Measurements from ENCODE around the gene AARS2. TPM values are rescaled to one million over a fixed set of nuclear protein-coding genes. Genes with fewer than 3 reads are reported as not detected.
A peak's percentile ranks its signal among the peaks of the same experiment; 100 is the strongest.

Gene AARS2
- 6.0 TPM for polyA plus RNA-seq (2013, experiment 1 of 2)
- polyA plus RNA-seq (2013, experiment 2 of 2) = 6.0 TPM

DNA sequence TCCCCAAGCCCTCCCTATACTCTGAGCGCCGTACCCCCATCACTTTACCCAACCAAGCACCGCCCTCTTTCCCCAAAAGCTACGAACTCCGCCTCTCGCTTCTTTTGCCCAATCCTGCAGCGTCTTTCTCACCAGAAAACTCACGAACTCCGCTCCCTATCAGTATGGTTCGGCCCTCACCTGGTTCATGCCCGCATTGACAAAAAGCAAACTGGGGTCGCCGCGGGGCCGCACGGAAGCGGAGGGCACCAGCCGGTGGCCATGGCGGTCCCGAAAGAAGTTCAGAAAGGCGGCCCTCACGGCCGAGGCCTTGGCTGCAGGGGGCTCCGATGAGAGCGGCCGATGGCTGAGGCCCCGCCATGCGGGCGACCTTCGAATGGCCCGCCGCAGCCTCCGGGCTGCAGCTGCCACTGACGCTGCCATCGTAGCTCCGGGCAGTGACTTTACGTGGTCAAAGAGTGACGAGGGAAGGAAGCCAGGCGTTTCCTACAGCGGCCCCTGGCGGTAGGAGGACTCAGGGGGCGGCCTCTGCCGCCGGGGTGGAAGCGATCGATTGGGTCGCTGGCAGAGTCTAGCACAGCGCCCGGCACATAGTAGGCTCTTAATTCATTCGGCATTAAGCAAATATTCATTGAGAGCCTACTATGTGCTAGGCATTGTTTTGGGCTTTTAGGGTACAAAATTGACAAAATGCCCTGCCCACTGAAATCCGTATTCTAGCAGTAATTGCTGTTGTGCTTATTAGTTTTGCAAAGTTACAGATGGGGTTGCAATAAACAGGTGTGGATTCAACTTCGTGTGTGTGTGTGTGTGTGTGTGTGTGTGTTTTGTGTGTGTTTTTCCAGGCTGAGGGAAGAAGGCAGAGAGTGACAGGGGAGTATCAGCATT, at the start of gene AARS2:
AARS2 (minus strand) TSS at position 447 of the 888 bp plus-strand sequence; CDS start at position 423, 24 bp downstream.
- Histone ChIP-seq H3K18ac (ENCODE audit: low read length) (peak within 1 kb of the TSS; percentile 38), H2AK5ac (ENCODE audit: low read depth, low read length) (no peak within 1 kb of the TSS), H3K9ac (ENCODE audit: low read depth, low read length, poor library complexity) (peak within 1 kb of the TSS; percentile 91), H4K8ac (ENCODE audit: low read depth, low read length) (no peak within 1 kb of the TSS), H2AFZ (ENCODE audit: low read length) (peak within 1 kb of the TSS; percentile 90), H4K91ac (ENCODE audit: low read depth, low read length, poor library complexity) (no peak within 1 kb of the TSS), H2BK12ac (ENCODE audit: low read length) (no peak within 1 kb of the TSS), H3K23ac (ENCODE audit: low read depth, low read length, poor library complexity) (peak within 1 kb of the TSS; percentile 100), H3K4me1 (ENCODE audit: control insufficient read depth in 2 of 2, insufficient read depth in 1 of 2, low read depth in 1 of 2, low read length in 2 of 2) (peaks cover 4 to 5% of the 10 kb centered on the region in 2 donors), H3K14ac (ENCODE audit: low read length) (peak within 1 kb of the TSS; percentile 95), H3K27ac (replicated peaks; ENCODE audit: low read length) (peak within 1 kb of the TSS; percentile 11), H3K79me1 (ENCODE audit: low read depth, low read length) (peaks cover 2% of the 10 kb centered on the region), H2BK120ac (ENCODE audit: low read depth, low read length) (no peak within 1 kb of the TSS), H2BK5ac (ENCODE audit: low read length) (no peak within 1 kb of the TSS), H2BK15ac (ENCODE audit: low read length) (no peak within 1 kb of the TSS), H3K36me3 (replicated peaks in 1 of 2; ENCODE audit: control insufficient read depth in 2 of 2, insufficient read depth in 2 of 2, low read length in 2 of 2) (peaks cover 28 to 39% of the 10 kb centered on the region in 2 donors), H3K27me3 (ENCODE audit: control insufficient read depth in 3 of 3, insufficient read depth in 3 of 3, low read depth in 1 of 3, low read length in 3 of 3) (peaks cover 0 to 11% (median 0%) of the 10 kb centered on the region in 3 experiments), H3K4me2 (ENCODE audit: insufficient read depth, low read length, poor library complexity, severe bottlenecking) (peak within 1 kb of the TSS; percentile 66), H3K9me3 (replicated peaks in 1 of 2; ENCODE audit: control insufficient read depth in 2 of 2, insufficient read depth in 1 of 2, low read depth in 1 of 2, low read length in 2 of 2) (no peaks in the 10 kb centered on the region), H3K4me3 (ENCODE audit: low read length in 2 of 2) (peak within 1 kb of the TSS; percentile 54 to 96), H3K4ac (ENCODE audit: low read length) (peak within 1 kb of the TSS; percentile 55)
- no CpG with 5 or more reads among the region's 52 CpGs for WGBS, 2 donors (ENCODE audit: extremely low coverage in 2 of 2, insufficient read length in 2 of 2, insufficient replicate concordance in 1 of 2)
- peak; percentile 86 for DNase-seq (ENCODE audit: low spot score)

DNA sequence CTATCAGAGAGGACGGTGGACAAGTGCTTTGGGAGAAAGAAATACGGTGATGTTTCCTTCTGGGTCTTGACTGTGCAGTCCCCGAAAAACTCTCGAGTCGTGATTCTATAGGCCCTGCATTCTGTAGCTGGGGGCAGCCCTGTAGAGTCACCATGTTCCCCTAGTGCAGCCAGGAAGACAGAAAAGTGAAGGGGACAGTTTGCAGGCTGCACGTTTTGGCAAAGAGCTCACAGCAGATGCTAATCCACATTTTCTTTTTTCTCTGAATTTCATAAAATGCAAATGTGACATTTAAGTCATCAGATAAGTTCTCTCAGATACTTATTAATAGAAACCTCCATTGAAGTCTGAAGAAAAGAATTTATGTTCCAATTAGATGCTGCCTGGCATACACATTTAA, 48.8 kb upstream of the AARS2 start:
- H3K18ac ChIP-seq (ENCODE audit: low read length) = no peak overlapping the region
- no peak overlapping the region for H3K23ac ChIP-seq (ENCODE audit: low read depth, low read length, poor library complexity)
- no peak overlapping the region for H3K4me3 ChIP-seq (ENCODE audit: low read length in 2 of 2)
- no peak overlapping the region for H2BK12ac ChIP-seq (ENCODE audit: low read length)
- H4K91ac ChIP-seq (ENCODE audit: low read depth, low read length, poor library complexity) = no peak overlapping the region
- no peak overlapping the region for H2BK120ac ChIP-seq (ENCODE audit: low read depth, low read length)
- H4K8ac ChIP-seq (ENCODE audit: low read depth, low read length) = no peak overlapping the region
- no peaks in the 10 kb centered on the region for H3K4me1 ChIP-seq (ENCODE audit: control insufficient read depth in 2 of 2, insufficient read depth in 1 of 2, low read depth in 1 of 2, low read length in 2 of 2)
- H3K4ac ChIP-seq (ENCODE audit: low read length) = no peak overlapping the region
- no CpG with 5 or more reads among the region's 6 CpGs for WGBS, 2 donors (ENCODE audit: extremely low coverage in 2 of 2, insufficient read length in 2 of 2, insufficient replicate concordance in 1 of 2)
- no peak overlapping the region for H2BK5ac ChIP-seq (ENCODE audit: low read length)
- H3K79me1 ChIP-seq (ENCODE audit: low read depth, low read length) = no peaks in the 10 kb centered on the region
- no peaks in the 10 kb centered on the region for H3K9me3 ChIP-seq (replicated peaks in 1 of 2; ENCODE audit: control insufficient read depth in 2 of 2, insufficient read depth in 1 of 2, low read depth in 1 of 2, low read length in 2 of 2)
- no peak overlapping the region for H2BK15ac ChIP-seq (ENCODE audit: low read length)
- no peak overlapping the region for H2AK5ac ChIP-seq (ENCODE audit: low read depth, low read length)
- no peaks in the 10 kb centered on the region for H3K36me3 ChIP-seq (replicated peaks in 1 of 2; ENCODE audit: control insufficient read depth in 2 of 2, insufficient read depth in 2 of 2, low read length in 2 of 2)
- H3K4me2 ChIP-seq (ENCODE audit: insufficient read depth, low read length, poor library complexity, severe bottlenecking) = no peak overlapping the region
- DNase-seq (ENCODE audit: low spot score) = no peak
- H3K14ac ChIP-seq (ENCODE audit: low read length) = no peak overlapping the region
- H3K27me3 ChIP-seq (ENCODE audit: control insufficient read depth in 3 of 3, insufficient read depth in 3 of 3, low read depth in 1 of 3, low read length in 3 of 3) = peaks cover 0 to 8% (median 0%) of the 10 kb centered on the region in 3 experiments
- no peak overlapping the region for H3K27ac ChIP-seq (replicated peaks; ENCODE audit: low read length)
- no peak overlapping the region for H3K9ac ChIP-seq (ENCODE audit: low read depth, low read length, poor library complexity)
- peak overlapping the region; percentile 32 for H2AFZ ChIP-seq (ENCODE audit: low read length)

DNA sequence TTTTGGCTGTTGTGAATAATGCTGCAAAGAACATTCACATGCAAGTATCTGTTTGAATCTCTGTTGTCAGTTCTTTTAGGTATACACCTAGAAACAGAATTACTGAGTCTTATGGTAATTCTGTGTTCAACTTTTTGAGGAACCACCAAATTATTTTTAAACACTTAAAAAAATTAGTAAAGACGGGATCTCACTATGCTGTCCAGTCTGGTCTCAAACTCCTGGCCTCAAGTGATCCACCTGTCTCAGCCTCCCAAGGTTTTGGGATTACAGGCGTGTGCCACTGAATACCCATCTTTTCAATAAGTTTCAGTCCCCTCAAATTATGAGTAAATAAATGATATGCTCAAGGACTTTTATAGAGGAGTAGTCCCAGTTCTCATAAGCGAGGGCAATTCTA, 46.8 kb upstream of the AARS2 start:
- Histone ChIP-seq H4K8ac (ENCODE audit: low read depth, low read length) (no peak overlapping the region), H2BK120ac (ENCODE audit: low read depth, low read length) (no peak overlapping the region), H2BK12ac (ENCODE audit: low read length) (no peak overlapping the region), H3K23ac (ENCODE audit: low read depth, low read length, poor library complexity) (no peak overlapping the region), H2BK5ac (ENCODE audit: low read length) (no peak overlapping the region), H3K4me2 (ENCODE audit: insufficient read depth, low read length, poor library complexity, severe bottlenecking) (no peak overlapping the region), H3K27me3 (ENCODE audit: control insufficient read depth in 3 of 3, insufficient read depth in 3 of 3, low read depth in 1 of 3, low read length in 3 of 3) (peaks cover 0 to 15% (median 0%) of the 10 kb centered on the region in 3 experiments), H3K4me1 (ENCODE audit: control insufficient read depth in 2 of 2, insufficient read depth in 1 of 2, low read depth in 1 of 2, low read length in 2 of 2) (no peaks in the 10 kb centered on the region), H3K18ac (ENCODE audit: low read length) (no peak overlapping the region), H3K27ac (replicated peaks; ENCODE audit: low read length) (no peak overlapping the region), H3K4ac (ENCODE audit: low read length) (no peak overlapping the region), H3K4me3 (ENCODE audit: low read length in 2 of 2) (no peak overlapping the region), H3K36me3 (replicated peaks in 1 of 2; ENCODE audit: control insufficient read depth in 2 of 2, insufficient read depth in 2 of 2, low read length in 2 of 2) (no peaks in the 10 kb centered on the region), H2AK5ac (ENCODE audit: low read depth, low read length) (no peak overlapping the region), H3K9me3 (replicated peaks in 1 of 2; ENCODE audit: control insufficient read depth in 2 of 2, insufficient read depth in 1 of 2, low read depth in 1 of 2, low read length in 2 of 2) (no peaks in the 10 kb centered on the region), H3K14ac (ENCODE audit: low read length) (no peak overlapping the region), H3K79me1 (ENCODE audit: low read depth, low read length) (no peaks in the 10 kb centered on the region), H4K91ac (ENCODE audit: low read depth, low read length, poor library complexity) (no peak overlapping the region), H2BK15ac (ENCODE audit: low read length) (no peak overlapping the region), H2AFZ (ENCODE audit: low read length) (no peak overlapping the region), H3K9ac (ENCODE audit: low read depth, low read length, poor library complexity) (no peak overlapping the region)
- DNase-seq (ENCODE audit: low spot score) = no peak
- no CpG with 5 or more reads among the region's 3 CpGs for WGBS, 2 donors (ENCODE audit: extremely low coverage in 2 of 2, insufficient read length in 2 of 2, insufficient replicate concordance in 1 of 2)

- no peaks in the 10 kb centered on the region for H3K79me1 ChIP-seq (ENCODE audit: low read depth, low read length)
- no peak overlapping the region for H2AFZ ChIP-seq (ENCODE audit: low read length)
- H3K9ac ChIP-seq (ENCODE audit: low read depth, low read length, poor library complexity) = no peak overlapping the region
- H4K8ac ChIP-seq (ENCODE audit: low read depth, low read length) = no peak overlapping the region
- no peak overlapping the region for H2BK5ac ChIP-seq (ENCODE audit: low read length)
- no peak for DNase-seq (ENCODE audit: low spot score)
- H3K4me1 ChIP-seq (ENCODE audit: control insufficient read depth in 2 of 2, insufficient read depth in 1 of 2, low read depth in 1 of 2, low read length in 2 of 2) = no peaks in the 10 kb centered on the region
- no CpG with 5 or more reads among the region's 1 CpG for WGBS, 2 donors (ENCODE audit: extremely low coverage in 2 of 2, insufficient read length in 2 of 2, insufficient replicate concordance in 1 of 2)
- no peak overlapping the region for H3K4me3 ChIP-seq (ENCODE audit: low read length in 2 of 2)
- no peaks in the 10 kb centered on the region for H3K9me3 ChIP-seq (replicated peaks in 1 of 2; ENCODE audit: control insufficient read depth in 2 of 2, insufficient read depth in 1 of 2, low read depth in 1 of 2, low read length in 2 of 2)
- H3K27me3 ChIP-seq (ENCODE audit: control insufficient read depth in 3 of 3, insufficient read depth in 3 of 3, low read depth in 1 of 3, low read length in 3 of 3) = peaks cover 0 to 11% (median 0%) of the 10 kb centered on the region in 3 experiments
- no peak overlapping the region for H3K14ac ChIP-seq (ENCODE audit: low read length)
- no peak overlapping the region for H2AK5ac ChIP-seq (ENCODE audit: low read depth, low read length)
- no peak overlapping the region for H3K18ac ChIP-seq (ENCODE audit: low read length)
- H3K27ac ChIP-seq (replicated peaks; ENCODE audit: low read length) = no peak overlapping the region
- no peak overlapping the region for H2BK120ac ChIP-seq (ENCODE audit: low read depth, low read length)
- no peak overlapping the region for H4K91ac ChIP-seq (ENCODE audit: low read depth, low read length, poor library complexity)
- no peak overlapping the region for H2BK15ac ChIP-seq (ENCODE audit: low read length)
- H3K23ac ChIP-seq (ENCODE audit: low read depth, low read length, poor library complexity) = no peak overlapping the region
- H3K36me3 ChIP-seq (replicated peaks in 1 of 2; ENCODE audit: control insufficient read depth in 2 of 2, insufficient read depth in 2 of 2, low read length in 2 of 2) = no peaks in the 10 kb centered on the region
- H3K4ac ChIP-seq (ENCODE audit: low read length) = no peak overlapping the region
- no peak overlapping the region for H2BK12ac ChIP-seq (ENCODE audit: low read length)
- H3K4me2 ChIP-seq (ENCODE audit: insufficient read depth, low read length, poor library complexity, severe bottlenecking) = no peak overlapping the region
Observed at GRCh38 chr6:44356487-44356886, 43.3 kb upstream of the AARS2 start.

Data from neuronal stem cell (in vitro differentiated cells).